Keratinocyte (primary cell): ENCODE data around the gene CYP1A1. TPM values are rescaled to one million over a fixed set of nuclear protein-coding genes. Genes with fewer than 3 reads are reported as not detected.

Source experiments
- DNase-seq: peaks from one replicate; pipeline ENCODE4 v3.0.0-alpha.2; 2011; ENCODE audit warnings: low read depth, missing footprints, low spot score
- FAIRE-seq: peaks from 2 replicates; lab custom pipeline; 2011; peaks lifted over from hg19 to GRCh38; lab: Jason Lieb, UNC
- H2AFZ ChIP-seq: 2 replicates; pipeline ENCODE4 v1.6.0; 2012; ENCODE audit warnings: low read length, control low read depth, inconsistent platforms; ENCODE audit not compliant: control insufficient read depth
- H3K27ac ChIP-seq: 2 replicates; pipeline ENCODE4 v1.5.1; 2011; ENCODE audit warnings: low read length; ENCODE audit not compliant: control insufficient read depth, insufficient read depth
- H3K27me3 ChIP-seq: 3 replicates; pipeline ENCODE4 v1.6.0; 2011; ENCODE audit warnings: low read length; ENCODE audit not compliant: control insufficient read depth, insufficient read depth; ENCODE audit errors: extremely low read depth
- H3K36me3 ChIP-seq, 2 experiments: 2 replicates in 1 of 2; 3 replicates in 1 of 2; pipeline ENCODE4 v1.5.1; 2011; ENCODE audit warnings: low read length in 2 of 2, mild to moderate bottlenecking in 1 of 2; ENCODE audit not compliant: control insufficient read depth in 2 of 2, insufficient read depth in 2 of 2; ENCODE audit errors: extremely low read depth in 1 of 2
- H3K4me1 ChIP-seq: 3 replicates; pipeline ENCODE4 v1.5.1; 2011; ENCODE audit warnings: low read length; ENCODE audit not compliant: control insufficient read depth, insufficient read depth; ENCODE audit errors: extremely low read depth
- H3K4me2 ChIP-seq: 3 replicates; pipeline ENCODE4 v1.6.0; 2011; ENCODE audit warnings: low read depth, low read length; ENCODE audit not compliant: control insufficient read depth, insufficient read depth; ENCODE audit errors: extremely low read depth
- H3K4me3 ChIP-seq, 3 experiments: fragments of 200-600 bp in 1 of 3; sonication (generic) in 1 of 3; 2 replicates in 2 of 3; 3 replicates in 1 of 3; pipeline ENCODE4 v1.5.1; 2011 to 2016; ENCODE audit warnings: low read length in 3 of 3, mild to moderate bottlenecking in 3 of 3, control low read depth in 2 of 3, inconsistent platforms in 1 of 3, low read depth in 1 of 3, mixed read lengths in 1 of 3, mixed run types in 1 of 3, moderate library complexity in 1 of 3; ENCODE audit not compliant: control insufficient read depth in 2 of 3, insufficient read depth in 2 of 3; ENCODE audit errors: extremely low read depth in 1 of 3
- H3K79me2 ChIP-seq: 2 replicates; pipeline ENCODE4 v1.6.0; 2012; ENCODE audit warnings: low read length; ENCODE audit not compliant: control insufficient read depth, insufficient read depth
- H3K9ac ChIP-seq: 3 replicates; pipeline ENCODE4 v1.6.0; 2011; ENCODE audit warnings: low read length; ENCODE audit not compliant: control insufficient read depth, insufficient read depth; ENCODE audit errors: extremely low read depth
- H3K9me1 ChIP-seq: 3 replicates; pipeline ENCODE4 v1.6.0; 2011; ENCODE audit warnings: low read length; ENCODE audit not compliant: control insufficient read depth, insufficient read depth; ENCODE audit errors: extremely low read depth
- H3K9me3 ChIP-seq: 2 replicates; pipeline ENCODE4 v1.5.1; 2012; ENCODE audit warnings: low read depth, low read length; ENCODE audit not compliant: control insufficient read depth
- H4K20me1 ChIP-seq: 3 replicates; pipeline ENCODE4 v1.6.0; 2011; ENCODE audit warnings: low read length; ENCODE audit not compliant: control insufficient read depth, insufficient read depth; ENCODE audit errors: extremely low read depth
- EZH2 ChIP-seq: IDR thresholded peaks from one replicate; pipeline ENCODE4 v1.6.1; 2012; ENCODE audit warnings: inconsistent platforms, mild to moderate bottlenecking, low read length, moderate library complexity
- dilution Hi-C: fragments of 300-500 bp; cut with MboI; formaldehyde crosslinking; loops from one replicate; pipeline ENCODE4 v1.7.0; 2020; ENCODE audit warnings: low sequenced_read_pairs; ENCODE audit not compliant: extremely low pct_ligation_motif_present
- polyA plus RNA-seq, 5 experiments: library from polyadenylated mRNA; depleted of rRNA in 3 of 5; stranded (reverse) in 3 of 5; stranded (forward) in 1 of 5; unstranded in 1 of 5; fragments of >200 nt; gene quantifications; 1 replicate in 1 of 5; 2 replicates in 3 of 5; 3 replicates in 1 of 5; pipeline versions ENCODE4 v1.2.1 to v1.2.3, GENCODE V29; 2011 to 2012; ENCODE audit warnings: missing spikeins in 2 of 5, low read depth in 1 of 5, low replicate concordance in 1 of 5
- TF ChIP-seq, protein P1 (sequence below), 3 experiments: IDR thresholded peaks in 1 of 3; conservative IDR thresholded peaks in 1 of 3; optimal IDR thresholded peaks in 1 of 3; 2 replicates in 2 of 3; 3 replicates in 1 of 3; pipeline versions ENCODE3 to v1.5.1; 2011; ENCODE audit warnings: low read length in 3 of 3, mild to moderate bottlenecking in 3 of 3, moderate library complexity in 2 of 3, control low read depth in 1 of 3, inconsistent platforms in 1 of 3; ENCODE audit not compliant: insufficient read depth in 2 of 3; ENCODE audit errors: extremely low read depth in 1 of 3

Gene CYP1A1
- polyA plus RNA-seq, 1 donor (not counting 4 experiments of a cell fraction or from before 2014, with no cell fraction given) = 4.8 TPM

DNA sequence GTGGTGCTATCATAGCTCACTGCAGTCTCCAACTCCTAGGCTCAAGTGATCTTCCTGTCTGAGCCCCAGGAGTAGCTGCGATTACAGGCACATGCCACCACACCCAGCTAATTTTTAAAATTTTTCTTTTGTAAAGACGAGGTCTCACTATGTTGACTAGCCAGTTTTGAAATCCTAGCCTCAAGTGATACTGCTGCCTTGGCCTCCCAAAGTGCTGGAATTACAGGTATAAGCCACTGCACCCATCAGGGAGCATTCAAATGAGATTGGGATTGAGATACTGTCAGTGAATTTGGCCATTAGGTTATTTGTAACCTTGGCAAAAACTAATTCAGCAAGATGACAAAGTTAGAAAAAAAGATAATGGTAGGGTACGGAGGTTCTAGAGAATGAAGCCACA is 51.2 kb downstream of the CYP1A1 start:
- Histone ChIP-seq H3K9me3 (no peaks in the 10 kb centered on the region), H2AFZ (no peak overlapping the region), H3K4me2 (no peak overlapping the region), H4K20me1 (no peaks in the 10 kb centered on the region), H3K27me3 (no peaks in the 10 kb centered on the region), H3K36me3 (peaks cover 4 to 12% of the 10 kb centered on the region in 2 experiments), H3K9ac (no peak overlapping the region), H3K4me1 (no peaks in the 10 kb centered on the region), H3K27ac (no peak overlapping the region), H3K79me2 (peaks cover 18% of the 10 kb centered on the region), H3K9me1 (no peaks in the 10 kb centered on the region), H3K4me3 (no peak overlapping the region)
- no peak for TF ChIP-seq EZH2
- TF ChIP-seq, protein P1, sequence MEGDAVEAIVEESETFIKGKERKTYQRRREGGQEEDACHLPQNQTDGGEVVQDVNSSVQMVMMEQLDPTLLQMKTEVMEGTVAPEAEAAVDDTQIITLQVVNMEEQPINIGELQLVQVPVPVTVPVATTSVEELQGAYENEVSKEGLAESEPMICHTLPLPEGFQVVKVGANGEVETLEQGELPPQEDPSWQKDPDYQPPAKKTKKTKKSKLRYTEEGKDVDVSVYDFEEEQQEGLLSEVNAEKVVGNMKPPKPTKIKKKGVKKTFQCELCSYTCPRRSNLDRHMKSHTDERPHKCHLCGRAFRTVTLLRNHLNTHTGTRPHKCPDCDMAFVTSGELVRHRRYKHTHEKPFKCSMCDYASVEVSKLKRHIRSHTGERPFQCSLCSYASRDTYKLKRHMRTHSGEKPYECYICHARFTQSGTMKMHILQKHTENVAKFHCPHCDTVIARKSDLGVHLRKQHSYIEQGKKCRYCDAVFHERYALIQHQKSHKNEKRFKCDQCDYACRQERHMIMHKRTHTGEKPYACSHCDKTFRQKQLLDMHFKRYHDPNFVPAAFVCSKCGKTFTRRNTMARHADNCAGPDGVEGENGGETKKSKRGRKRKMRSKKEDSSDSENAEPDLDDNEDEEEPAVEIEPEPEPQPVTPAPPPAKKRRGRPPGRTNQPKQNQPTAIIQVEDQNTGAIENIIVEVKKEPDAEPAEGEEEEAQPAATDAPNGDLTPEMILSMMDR (optimal IDR thresholded peaks at IDR 0.05 in 1 of 3, IDR thresholded peaks at IDR 0.05 in 1 of 3, conservative IDR thresholded peaks at IDR 0.05 in 1 of 3; ENCODE audit: extremely low read depth in 1 of 3, insufficient read depth in 2 of 3, low read length in 3 of 3) = no peak
- dilution Hi-C loops = no loop called here
- DNase-seq (no peak), FAIRE-seq (no peak)

DNA sequence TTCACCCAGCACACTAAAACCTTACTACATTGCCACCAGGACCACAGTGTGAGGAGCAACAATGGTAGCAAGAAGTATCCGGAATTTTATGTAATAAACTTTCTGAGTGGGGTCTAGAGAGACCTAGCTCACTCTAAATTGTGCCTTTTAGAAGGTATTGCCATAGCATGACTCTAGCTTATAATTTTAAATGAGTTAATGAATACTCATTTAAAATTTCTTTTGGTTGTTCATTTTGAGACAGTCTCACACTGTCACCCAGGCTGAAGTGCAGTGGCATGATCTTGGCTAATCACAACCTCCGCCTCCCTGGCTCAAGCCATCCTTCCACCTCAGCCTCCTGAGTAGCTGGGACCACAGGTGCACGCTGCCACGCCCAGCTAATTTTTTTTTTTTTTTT is 55.7 kb downstream of the CYP1A1 start:
- TF ChIP-seq EZH2 = no peak
- TF ChIP-seq, protein P1 (optimal IDR thresholded peaks at IDR 0.05 in 1 of 3, IDR thresholded peaks at IDR 0.05 in 1 of 3, conservative IDR thresholded peaks at IDR 0.05 in 1 of 3; ENCODE audit: extremely low read depth in 1 of 3, insufficient read depth in 2 of 3, low read length in 3 of 3) = no peak
- Histone ChIP-seq H3K27me3 (no peaks in the 10 kb centered on the region), H2AFZ (no peak overlapping the region), H3K27ac (no peak overlapping the region), H3K4me2 (no peak overlapping the region), H4K20me1 (no peaks in the 10 kb centered on the region), H3K9ac (no peak overlapping the region), H3K9me3 (no peaks in the 10 kb centered on the region), H3K36me3 (peaks cover 4 to 10% of the 10 kb centered on the region in 2 experiments), H3K9me1 (no peaks in the 10 kb centered on the region), H3K79me2 (peaks cover 2% of the 10 kb centered on the region), H3K4me1 (no peaks in the 10 kb centered on the region), H3K4me3 (no peak overlapping the region)
- DNase-seq (no peak), FAIRE-seq (no peak)
- dilution Hi-C loops = no loop called here

Other genes with a start within 250 kb of the CYP1A1 start
- gene ARID3B, start 184.3 kb downstream of the CYP1A1 start, polyA plus RNA-seq = 3.6 to 3.7 TPM (median 3.6 TPM) in 3 replicates
- 54.8 to 72.6 TPM (median 61.2 TPM) in 3 replicates for gene CLK3, start 109.7 kb downstream of the CYP1A1 start, polyA plus RNA-seq
- gene EDC3, start 29.5 kb downstream of the CYP1A1 start, polyA plus RNA-seq = 33.6 to 45.4 TPM (median 38.1 TPM) in 3 replicates
- 0.04 to 0.09 TPM in 2 of 3 replicates, not detected in the other for gene CYP1A2, start 23.3 kb upstream of the CYP1A1 start, polyA plus RNA-seq
- gene CSK, start 56.6 kb upstream of the CYP1A1 start, polyA plus RNA-seq = 14.9 to 41.5 TPM (median 17.2 TPM) in 3 replicates
- gene LMAN1L, start 87.3 kb upstream of the CYP1A1 start, polyA plus RNA-seq = not detected in 3 replicates
- gene CPLX3, start 101.1 kb upstream of the CYP1A1 start, polyA plus RNA-seq = 0.03 TPM in 1 of 3 replicates, not detected in the others
- gene ULK3, start 117.6 kb upstream of the CYP1A1 start, polyA plus RNA-seq = 12.0 to 26.4 TPM (median 16.5 TPM) in 3 replicates
- 72.8 to 114 TPM (median 83.5 TPM) in 3 replicates for gene SCAMP2, start 147.8 kb upstream of the CYP1A1 start, polyA plus RNA-seq
- 35.5 to 58.6 TPM (median 39.2 TPM) in 3 replicates for gene MPI, start 164.5 kb upstream of the CYP1A1 start, polyA plus RNA-seq
- gene FAM219B, start 181.3 kb upstream of the CYP1A1 start, polyA plus RNA-seq = 32.1 to 73.4 TPM (median 45.4 TPM) in 3 replicates
- gene COX5A, start 212.5 kb upstream of the CYP1A1 start, polyA plus RNA-seq = 132 to 245 TPM (median 217 TPM) in 3 replicates
- 0.60 to 1.0 TPM (median 0.62 TPM) in 3 replicates for gene RPP25, start 231.2 kb upstream of the CYP1A1 start, polyA plus RNA-seq